IMR-90 (cell line): ENCODE measurements around the gene CDC42EP4. TPM values are rescaled to one million over a fixed set of nuclear protein-coding genes. Genes with fewer than 3 reads are reported as not detected.

Experiments used
- ATAC-seq: fragments of 200-7000 bp; cut with Tn5 transposase; 2 replicates; pipeline ENCODE4 v1.9.1; 2020; ENCODE audit warnings: low read depth, mild to moderate bottlenecking, moderate library complexity
- BruUV-seq: library from RNA; stranded (reverse); fragments of 400-500 nt; replicated peaks from 2 replicates; lab custom pipeline; 2021; lab: Mats Ljungman, UMichigan
- CTCF ChIA-PET: fragments of 300-600 bp; formaldehyde crosslinking; extraction: SDS; loops from one replicate; lab custom pipeline; 2021; ENCODE audit warnings: antibody characterized with exemption; lab: Yijun Ruan, JAX
- POLR2A ChIA-PET: fragments of 300-600 bp; sonication (Branson Sonifier 250); formaldehyde crosslinking; loops from one replicate; lab custom pipeline; 2022; ENCODE audit warnings: antibody characterized with exemption; ENCODE audit not compliant: unreplicated experiment; lab: Charles Lee
- DNase-seq: peaks from one replicate; pipeline ENCODE4 v3.0.0; 2013
- H2AFZ ChIP-seq: replicated peaks from 2 replicates; pipeline ENCODE3; 2013; ENCODE audit warnings: low read length, mild to moderate bottlenecking; ENCODE audit not compliant: poor library complexity
- H2AK5ac ChIP-seq: 2 replicates; pipeline ENCODE4 v1.6.1; 2013; ENCODE audit warnings: low read depth, low read length, inconsistent platforms
- H2AK9ac ChIP-seq: replicated peaks from 2 replicates; pipeline ENCODE3; 2013; ENCODE audit warnings: mild to moderate bottlenecking, low read depth, low read length, moderate library complexity; ENCODE audit not compliant: poor library complexity
- H2BK120ac ChIP-seq: 2 replicates; pipeline ENCODE4 v1.6.1; 2013; ENCODE audit warnings: low read depth, low read length, inconsistent platforms
- H2BK15ac ChIP-seq: 3 replicates; pipeline ENCODE4 v1.6.1; 2013; ENCODE audit warnings: low read depth, low read length, inconsistent platforms
- H2BK20ac ChIP-seq: 2 replicates; pipeline ENCODE4 v1.6.1; 2013; ENCODE audit warnings: low read depth, mild to moderate bottlenecking, inconsistent platforms, low read length, moderate library complexity
- H2BK5ac ChIP-seq: 2 replicates; pipeline ENCODE4 v1.6.1; 2013; ENCODE audit warnings: mild to moderate bottlenecking, low read depth, low read length, inconsistent platforms; ENCODE audit not compliant: poor library complexity, severe bottlenecking
- H3K14ac ChIP-seq: replicated peaks from 2 replicates; pipeline ENCODE4 v1.6.1; 2013; ENCODE audit warnings: low read depth, low read length, inconsistent platforms
- H3K18ac ChIP-seq: 2 replicates; pipeline ENCODE4 v1.6.1; 2013; ENCODE audit warnings: low read depth, low read length, control low read depth
- H3K23ac ChIP-seq: 2 replicates; pipeline ENCODE4 v1.6.1; 2013; ENCODE audit warnings: low read depth, low read length, inconsistent platforms
- H3K27ac ChIP-seq: 2 replicates; pipeline ENCODE4 v1.5.1; 2013; ENCODE audit warnings: mild to moderate bottlenecking, control low read depth, low read length; ENCODE audit not compliant: insufficient read depth
- H3K27me3 ChIP-seq: 2 replicates; pipeline ENCODE4 v1.6.1; 2013; ENCODE audit warnings: low read length; ENCODE audit not compliant: control insufficient read depth, insufficient read depth
- H3K36me3 ChIP-seq: 2 replicates; pipeline ENCODE4 v1.6.1; 2013; ENCODE audit warnings: low read length, mixed read lengths; ENCODE audit not compliant: control insufficient read depth, insufficient read depth
- H3K4ac ChIP-seq: 2 replicates; pipeline ENCODE4 v1.6.1; 2013; ENCODE audit warnings: low read depth, low read length, inconsistent platforms
- H3K4me1 ChIP-seq: 2 replicates; pipeline ENCODE4 v1.6.1; 2013; ENCODE audit warnings: low read length, mixed read lengths; ENCODE audit not compliant: control insufficient read depth, insufficient read depth
- H3K4me2 ChIP-seq: 2 replicates; pipeline ENCODE4 v1.6.1; 2013; ENCODE audit warnings: low read depth, mild to moderate bottlenecking, control low read depth, low read length, moderate library complexity
- H3K4me3 ChIP-seq: 2 replicates; pipeline ENCODE4 v1.5.1; 2013; ENCODE audit warnings: low read depth, mild to moderate bottlenecking, control low read depth, low read length, moderate library complexity; ENCODE audit not compliant: insufficient read depth
- H3K56ac ChIP-seq: 2 replicates; pipeline ENCODE4 v1.6.1; 2013; ENCODE audit warnings: low read length, inconsistent platforms; ENCODE audit not compliant: insufficient read depth; ENCODE audit errors: extremely low read depth
- H3K79me1 ChIP-seq, 2 experiments: 2 replicates each; pipeline ENCODE4 v1.6.1; 2013; ENCODE audit warnings: low read length in 2 of 2, inconsistent platforms in 1 of 2, low read depth in 1 of 2
- H3K9ac ChIP-seq: 2 replicates; pipeline ENCODE4 v1.6.1; 2013; ENCODE audit warnings: low read depth, low read length, control low read depth
- H3K9me1 ChIP-seq: 2 replicates; pipeline ENCODE4 v1.6.1; 2013; ENCODE audit warnings: low read length, inconsistent platforms; ENCODE audit not compliant: insufficient read depth
- H3K9me3 ChIP-seq: 2 replicates; pipeline ENCODE4 v1.6.1; 2013; ENCODE audit warnings: low read length; ENCODE audit not compliant: control insufficient read depth, insufficient read depth
- H4K20me1 ChIP-seq: 2 replicates; pipeline ENCODE4 v1.6.1; 2013; ENCODE audit warnings: low read length, inconsistent platforms; ENCODE audit not compliant: insufficient read depth
- H4K5ac ChIP-seq: 2 replicates; pipeline ENCODE4 v1.6.1; 2013; ENCODE audit warnings: mild to moderate bottlenecking, low read depth, low read length, control low read depth
- H4K8ac ChIP-seq, 2 experiments: 2 replicates each; pipeline ENCODE4 v1.6.1; 2013; ENCODE audit warnings: low read depth in 2 of 2, low read length in 2 of 2, control low read depth in 1 of 2, inconsistent platforms in 1 of 2
- H4K91ac ChIP-seq: 2 replicates; pipeline ENCODE4 v1.6.1; 2013; ENCODE audit warnings: low read depth, low read length, inconsistent platforms; ENCODE audit not compliant: insufficient read depth
- BHLHE40 ChIP-seq: fragments of 150-350 bp; IDR thresholded peaks from 2 replicates; pipeline ENCODE4 v1.6.1; 2016; ENCODE audit warnings: mild to moderate bottlenecking, low read depth, low read length
- CEBPB ChIP-seq: IDR thresholded peaks from 2 replicates; pipeline ENCODE4 v1.6.1; 2012; ENCODE audit warnings: low read depth, low read length, improper control_type of control experiment
- CHD1 ChIP-seq: IDR thresholded peaks from 2 replicates; pipeline ENCODE4 v1.6.1; 2012; ENCODE audit warnings: low read depth, low read length, improper control_type of control experiment
- FOS ChIP-seq: fragments of 150-350 bp; IDR thresholded peaks from 2 replicates; pipeline ENCODE4 v1.6.1; 2016; ENCODE audit warnings: low read depth, low read length
- MAFK ChIP-seq: IDR thresholded peaks from 2 replicates; pipeline ENCODE4 v1.6.1; 2012; ENCODE audit warnings: low read depth, low read length, improper control_type of control experiment
- MAZ ChIP-seq: IDR thresholded peaks from 2 replicates; pipeline ENCODE4 v1.6.1; 2012; ENCODE audit warnings: low read depth, mild to moderate bottlenecking, low read length, improper control_type of control experiment, moderate library complexity, borderline replicate concordance
- MXI1 ChIP-seq: IDR thresholded peaks from 2 replicates; pipeline ENCODE4 v1.6.1; 2012; ENCODE audit warnings: low read depth, mild to moderate bottlenecking, low read length, moderate library complexity, borderline replicate concordance
- NFE2L2 ChIP-seq: fragments of 150-350 bp; IDR thresholded peaks from 2 replicates; pipeline ENCODE4 v1.6.1; 2016; ENCODE audit warnings: low read depth, mild to moderate bottlenecking, low read length
- POLR2A ChIP-seq: IDR thresholded peaks from 2 replicates; pipeline ENCODE4 v1.6.1; 2012; ENCODE audit warnings: mild to moderate bottlenecking, low read depth, low read length
- RAD21 ChIP-seq: IDR thresholded peaks from 2 replicates; pipeline ENCODE4 v1.6.1; 2012; ENCODE audit warnings: low read length, improper control_type of control experiment
- RCOR1 ChIP-seq: IDR thresholded peaks from 2 replicates; pipeline ENCODE4 v1.6.1; 2012; ENCODE audit warnings: mild to moderate bottlenecking, low read length, improper control_type of control experiment; ENCODE audit not compliant: insufficient replicate concordance
- RFX5 ChIP-seq: IDR thresholded peaks from 2 replicates; pipeline ENCODE4 v1.8.0; 2012; ENCODE audit warnings: low read depth, mild to moderate bottlenecking, low read length, moderate library complexity
- SMC3 ChIP-seq: fragments of 150-350 bp; IDR thresholded peaks from 2 replicates; pipeline ENCODE4 v1.6.1; 2016; ENCODE audit warnings: low read depth, mild to moderate bottlenecking, antibody characterized with exemption, low read length, moderate library complexity
- WGBS, 2 experiments: methylation state at CpG; one replicate each; pipeline versions ENCODE4 v1.1.5 to v1.1.7; 2013; ENCODE audit warnings: missing lambda C conversion rate in 2 of 2; ENCODE audit not compliant: insufficient read length in 1 of 2; ENCODE audit errors: extremely low coverage in 2 of 2; 5-methylcytosine and 5-hydroxymethylcytosine counted together
- dilution Hi-C: fragments of 300-500 bp; cut with HindIII; formaldehyde crosslinking; loops from one replicate; pipeline ENCODE4 v1.14.3; 2018; ENCODE audit warnings: low sequenced_read_pairs; ENCODE audit not compliant: unreplicated experiment
- in situ Hi-C: fragments of 300-500 bp; cut with MboI; formaldehyde crosslinking; loops from 3 replicates; pipeline ENCODE4 v1.14.3; 2019; ENCODE audit warnings: low sequenced_read_pairs, inconsistent platforms, mixed read lengths
- intact Hi-C: fragments of 100-400 bp; cut with micrococcal nuclease; formaldehyde crosslinking; loops from 2 replicates; pipeline ENCODE4 v1.10.0; 2022
- polyA plus RNA-seq, 3 experiments: library from polyadenylated mRNA; depleted of rRNA; stranded (reverse); fragments of >200 nt; gene quantifications; 2 replicates each; pipeline ENCODE4 v1.2.3, GENCODE V29; 2012; ENCODE audit warnings: low replicate concordance in 1 of 3
- total RNA-seq: library from RNA; depleted of rRNA; stranded (reverse); fragments of >200 nt; gene quantifications from 2 replicates; pipeline ENCODE4 v1.2.3, GENCODE V29; 2012
- TF ChIP-seq, protein P1 (sequence below): conservative IDR thresholded peaks from 2 replicates; pipeline ENCODE4 v1.5.1; 2012; ENCODE audit warnings: mild to moderate bottlenecking, low read depth, low read length, improper control_type of control experiment
- TF ChIP-seq, protein P2 (sequence below): fragments of 150-350 bp; IDR thresholded peaks from 2 replicates; pipeline ENCODE4 v1.6.1; 2017; ENCODE audit warnings: mild to moderate bottlenecking, antibody characterized with exemption, low read length, low read depth
- TF ChIP-seq, protein P3 (sequence below): fragments of 150-350 bp; IDR thresholded peaks from 2 replicates; pipeline ENCODE4 v1.6.1; 2016; ENCODE audit warnings: low read depth, mild to moderate bottlenecking, low read length, moderate library complexity, borderline replicate concordance

Gene CDC42EP4
- total and polyA plus RNA-seq, 2 of the 4 experiments (the other 2 are of a cell fraction): 14.3 to 25.8 TPM

DNA sequence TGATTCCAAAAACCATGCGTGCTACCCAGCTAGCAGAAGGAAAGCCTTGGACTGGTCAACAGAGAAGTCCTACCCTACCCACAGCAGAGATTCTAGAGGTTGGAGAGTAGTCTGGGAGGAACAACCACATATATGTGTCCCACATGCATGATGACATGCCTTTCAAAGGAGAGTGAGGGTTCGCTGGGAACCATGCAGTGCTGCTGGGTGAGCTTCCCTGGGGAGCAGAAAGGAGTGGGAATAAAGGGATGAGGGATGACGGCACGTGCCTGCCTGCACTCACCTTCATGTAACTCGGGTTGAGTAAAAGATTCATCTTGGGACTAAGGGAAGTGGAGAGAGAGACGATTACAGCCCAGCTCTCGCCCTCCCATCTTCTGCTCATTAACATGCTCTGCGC is 59.9 kb downstream of the CDC42EP4 start:
- H2BK15ac ChIP-seq: no peak overlapping the region
- no peak overlapping the region for H3K18ac ChIP-seq
- ATAC-seq (no peak), DNase-seq (no peak)
- H4K20me1 ChIP-seq: 0 out of 2 replicates have a peak, but pooled peaks cover 3% of the 10 kb centered on the region
- intact Hi-C loops: no loop called here
- H3K9me3 ChIP-seq: no peaks in the 10 kb centered on the region
- H3K27ac ChIP-seq: no peak overlapping the region
- POLR2A ChIA-PET: no interaction called here
- no peak overlapping the region for H4K5ac ChIP-seq
- no peak for TF ChIP-seq NFE2L2
- no peak for TF ChIP-seq BHLHE40
- TF ChIP-seq RAD21: no peak
- TF ChIP-seq, protein P1, sequence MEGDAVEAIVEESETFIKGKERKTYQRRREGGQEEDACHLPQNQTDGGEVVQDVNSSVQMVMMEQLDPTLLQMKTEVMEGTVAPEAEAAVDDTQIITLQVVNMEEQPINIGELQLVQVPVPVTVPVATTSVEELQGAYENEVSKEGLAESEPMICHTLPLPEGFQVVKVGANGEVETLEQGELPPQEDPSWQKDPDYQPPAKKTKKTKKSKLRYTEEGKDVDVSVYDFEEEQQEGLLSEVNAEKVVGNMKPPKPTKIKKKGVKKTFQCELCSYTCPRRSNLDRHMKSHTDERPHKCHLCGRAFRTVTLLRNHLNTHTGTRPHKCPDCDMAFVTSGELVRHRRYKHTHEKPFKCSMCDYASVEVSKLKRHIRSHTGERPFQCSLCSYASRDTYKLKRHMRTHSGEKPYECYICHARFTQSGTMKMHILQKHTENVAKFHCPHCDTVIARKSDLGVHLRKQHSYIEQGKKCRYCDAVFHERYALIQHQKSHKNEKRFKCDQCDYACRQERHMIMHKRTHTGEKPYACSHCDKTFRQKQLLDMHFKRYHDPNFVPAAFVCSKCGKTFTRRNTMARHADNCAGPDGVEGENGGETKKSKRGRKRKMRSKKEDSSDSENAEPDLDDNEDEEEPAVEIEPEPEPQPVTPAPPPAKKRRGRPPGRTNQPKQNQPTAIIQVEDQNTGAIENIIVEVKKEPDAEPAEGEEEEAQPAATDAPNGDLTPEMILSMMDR: no peak
- TF ChIP-seq MXI1: no peak
- no peak for TF ChIP-seq MAZ
- no peak for TF ChIP-seq MAFK
- TF ChIP-seq, protein P2, sequence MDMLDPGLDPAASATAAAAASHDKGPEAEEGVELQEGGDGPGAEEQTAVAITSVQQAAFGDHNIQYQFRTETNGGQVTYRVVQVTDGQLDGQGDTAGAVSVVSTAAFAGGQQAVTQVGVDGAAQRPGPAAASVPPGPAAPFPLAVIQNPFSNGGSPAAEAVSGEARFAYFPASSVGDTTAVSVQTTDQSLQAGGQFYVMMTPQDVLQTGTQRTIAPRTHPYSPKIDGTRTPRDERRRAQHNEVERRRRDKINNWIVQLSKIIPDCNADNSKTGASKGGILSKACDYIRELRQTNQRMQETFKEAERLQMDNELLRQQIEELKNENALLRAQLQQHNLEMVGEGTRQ: no peak
- no peak for TF ChIP-seq RFX5
- no peak for TF ChIP-seq POLR2A
- TF ChIP-seq SMC3: no peak
- no peak for TF ChIP-seq CEBPB
- TF ChIP-seq CHD1: no peak
- TF ChIP-seq, protein P3, sequence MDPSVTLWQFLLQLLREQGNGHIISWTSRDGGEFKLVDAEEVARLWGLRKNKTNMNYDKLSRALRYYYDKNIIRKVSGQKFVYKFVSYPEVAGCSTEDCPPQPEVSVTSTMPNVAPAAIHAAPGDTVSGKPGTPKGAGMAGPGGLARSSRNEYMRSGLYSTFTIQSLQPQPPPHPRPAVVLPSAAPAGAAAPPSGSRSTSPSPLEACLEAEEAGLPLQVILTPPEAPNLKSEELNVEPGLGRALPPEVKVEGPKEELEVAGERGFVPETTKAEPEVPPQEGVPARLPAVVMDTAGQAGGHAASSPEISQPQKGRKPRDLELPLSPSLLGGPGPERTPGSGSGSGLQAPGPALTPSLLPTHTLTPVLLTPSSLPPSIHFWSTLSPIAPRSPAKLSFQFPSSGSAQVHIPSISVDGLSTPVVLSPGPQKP: no peak
- no peak for TF ChIP-seq FOS
- no peak for TF ChIP-seq RCOR1
- 80% methylated on average over 1 of the region's 8 CpGs; no CpG with 5 or more reads in 1 of the 2 experiments for WGBS, 2 experiments
- H2AK9ac ChIP-seq: no peak overlapping the region
- H3K4me1 ChIP-seq: no peaks in the 10 kb centered on the region
- H3K9me1 ChIP-seq: no peaks in the 10 kb centered on the region; the same call in 1 of the 2 replicates
- H4K8ac ChIP-seq: no peak overlapping the region
- in situ Hi-C loops: loop anchor here (25.0 kb wide), 2 partner anchors 285 to 935 kb away; no protein-coding TSS in a partner anchor
- H3K4me3 ChIP-seq: no peak overlapping the region
- H3K27me3 ChIP-seq: no peaks in the 10 kb centered on the region
- peaks cover 12% of the 10 kb centered on the region for H3K36me3 ChIP-seq
- no peak overlapping the region for H3K4me2 ChIP-seq
- CTCF ChIA-PET: no interaction called here
- H4K91ac ChIP-seq: no peak overlapping the region
- dilution Hi-C loops: no loop called here
- H2BK120ac ChIP-seq: no peak overlapping the region
- BruUV-seq: no TSS peak
- no peak overlapping the region for H3K23ac ChIP-seq
- no peaks in the 10 kb centered on the region for H3K79me1 ChIP-seq
- no peak overlapping the region for H3K9ac ChIP-seq
- no peak overlapping the region; the same call in 1 of the 2 replicates for H2BK20ac ChIP-seq
- no peak overlapping the region for H2AK5ac ChIP-seq
- H3K56ac ChIP-seq: no peak overlapping the region
- no peak overlapping the region for H3K4ac ChIP-seq
- H2AFZ ChIP-seq: no peak overlapping the region
- no peak overlapping the region for H2BK5ac ChIP-seq
- H3K14ac ChIP-seq: no peak overlapping the region
